Spleen (tissue), 11 donors: ENCODE measurements around the gene TTC19. TPM values are rescaled to one million over a fixed set of nuclear protein-coding genes. Genes with fewer than 3 reads are reported as not detected.

Source experiments
- DNase-seq: peaks from one replicate; pipeline ENCODE4 v3.0.0-alpha.2; 2020
- H3K27ac ChIP-seq, 8 donors: fragments of 200-600 bp; sonication (generic) in 7 of 8; 1 replicate in 4 of 8; 2 replicates in 4 of 8; pipeline versions ENCODE4 v1.5.0 to v1.8.0; 2016 to 2021; ENCODE audit warnings: inconsistent platforms in 4 of 8, mild to moderate bottlenecking in 4 of 8, moderate library complexity in 1 of 8
- H3K27me3 ChIP-seq, 7 donors: fragments of 200-600 bp; sonication (generic) in 6 of 7; replicated peaks in 1 of 7; 1 replicate in 4 of 7; 2 replicates in 3 of 7; pipeline versions ENCODE4 v1.5.0 to v1.8.0; 2016 to 2021; ENCODE audit warnings: inconsistent platforms in 3 of 7, mild to moderate bottlenecking in 1 of 7
- H3K36me3 ChIP-seq, 6 donors: fragments of 200-600 bp; sonication (generic) in 5 of 6; 1 replicate in 4 of 6; 2 replicates in 2 of 6; pipeline versions ENCODE4 v1.5.0 to v1.8.0; 2016 to 2021; ENCODE audit warnings: inconsistent platforms in 2 of 6
- H3K4me1 ChIP-seq, 6 donors: fragments of 200-600 bp; sonication (generic) in 5 of 6; 1 replicate in 3 of 6; 2 replicates in 3 of 6; pipeline versions ENCODE4 v1.5.0 to v1.8.0; 2016 to 2021; ENCODE audit warnings: inconsistent platforms in 3 of 6
- H3K4me3 ChIP-seq, 8 donors: fragments of 200-600 bp; sonication (generic) in 7 of 8; 1 replicate in 4 of 8; 2 replicates in 4 of 8; pipeline versions ENCODE4 v1.5.0 to v1.8.0; 2016 to 2021; ENCODE audit warnings: inconsistent platforms in 4 of 8, mild to moderate bottlenecking in 4 of 8, moderate library complexity in 2 of 8
- H3K9me3 ChIP-seq, 8 donors: fragments of 200-600 bp; sonication (generic) in 7 of 8; 1 replicate in 4 of 8; 2 replicates in 4 of 8; pipeline versions ENCODE4 v1.5.0 to v1.8.0; 2016 to 2021; ENCODE audit warnings: inconsistent platforms in 4 of 8
- POLR2A ChIP-seq, 3 donors: fragments of 450-650 bp; IDR thresholded peaks; one replicate each; pipeline ENCODE4 v1.5.1; 2017; ENCODE audit warnings: antibody characterized with exemption in 3 of 3, mild to moderate bottlenecking in 1 of 3
- POLR2AphosphoS5 ChIP-seq, 3 donors: sonication (generic); formaldehyde crosslinking; IDR thresholded peaks; one replicate each; pipeline ENCODE4 v1.5.1; 2017; ENCODE audit warnings: antibody characterized with exemption in 3 of 3
- WGBS, 5 donors: extraction: QIAGEN DNeasy Blood & Tissue Kit in 3 of 5; methylation state at CpG; one replicate each; pipeline versions ENCODE4 v1.1.5 to v1.1.7; 2013 to 2018; 5-methylcytosine and 5-hydroxymethylcytosine counted together
- intact Hi-C: fragments of 100-400 bp; cut with DNase I; formaldehyde crosslinking; loops from one replicate; pipeline ENCODE4 v1.15.0; 2023; ENCODE audit warnings: low total_unique reads
- polyA plus RNA-seq, 3 donors: library from polyadenylated mRNA; stranded (reverse); fragments of 200-250 nt; gene quantifications; one replicate each; pipeline ENCODE4 v1.2.1, GENCODE V29; 2013
- total RNA-seq, 7 donors: library from RNA; depleted of rRNA in 3 of 7; stranded (reverse); fragments of >200 nt in 3 of 7; fragmentation: NEBNext Ultra II Directional in 4 of 7; extraction: Animal tissue kit (Norgen Biotek cat#: 25700) in 4 of 7; gene quantifications; one replicate each; pipeline versions ENCODE4 v1.1.0 to v1.2.1, GENCODE V29; 2016 to 2021
- TF ChIP-seq, protein P1 (sequence below), 11 experiments: fragments of 200-600 bp in 7 of 11; fragments of 450-650 bp in 4 of 11; sonication (generic) in 4 of 11; IDR thresholded peaks in 8 of 11; conservative IDR thresholded peaks in 3 of 11; 1 replicate in 7 of 11; 2 replicates in 4 of 11; pipeline versions ENCODE4 v1.4.0 to v1.8.0; 2016 to 2021; ENCODE audit warnings: antibody characterized with exemption in 11 of 11, inconsistent platforms in 4 of 11, mild to moderate bottlenecking in 1 of 11
- donor health status: healthy with polysubstance abuse.
- donor health status: DM: no; HTN: no; CAD: no; lungs with moderate emphysema.
- donor health status: DM: no; HTN: no; CAD: no.
- donor health status: Bipolar disorder and iron deficiency.
- donor health status: healthy.
- donor health status: DM: no; HTN: no; CAD: no.
- donor health status: DM: yes; HTN: yes; CAD: no.

TTC19 gene
- total and polyA plus RNA-seq, 10 donors, result 14.6 to 59.9 (median 34.4) TPM

- DNase-seq, result no peak
- Histone ChIP-seq H3K27ac (no peak overlapping the region), H3K36me3 (peaks cover 0 to 14% (median 0%) of the 10 kb centered on the region in 6 donors), H3K27me3 (peaks cover 0 to 21% (median 0%) of the 10 kb centered on the region in 7 donors), H3K4me1 (peaks cover 0 to 21% (median 13%) of the 10 kb centered on the region in 6 donors), H3K9me3 (no peaks in the 10 kb centered on the region), H3K4me3 (no peak overlapping the region)
- WGBS, 5 donors, result 96 to 98% (median 96%) methylated on average over 2 of the region's 2 CpGs
- intact Hi-C loops, result no loop called here
- TF ChIP-seq POLR2A (IDR thresholded peaks at IDR 0.05), result no peak
- TF ChIP-seq, protein P1, sequence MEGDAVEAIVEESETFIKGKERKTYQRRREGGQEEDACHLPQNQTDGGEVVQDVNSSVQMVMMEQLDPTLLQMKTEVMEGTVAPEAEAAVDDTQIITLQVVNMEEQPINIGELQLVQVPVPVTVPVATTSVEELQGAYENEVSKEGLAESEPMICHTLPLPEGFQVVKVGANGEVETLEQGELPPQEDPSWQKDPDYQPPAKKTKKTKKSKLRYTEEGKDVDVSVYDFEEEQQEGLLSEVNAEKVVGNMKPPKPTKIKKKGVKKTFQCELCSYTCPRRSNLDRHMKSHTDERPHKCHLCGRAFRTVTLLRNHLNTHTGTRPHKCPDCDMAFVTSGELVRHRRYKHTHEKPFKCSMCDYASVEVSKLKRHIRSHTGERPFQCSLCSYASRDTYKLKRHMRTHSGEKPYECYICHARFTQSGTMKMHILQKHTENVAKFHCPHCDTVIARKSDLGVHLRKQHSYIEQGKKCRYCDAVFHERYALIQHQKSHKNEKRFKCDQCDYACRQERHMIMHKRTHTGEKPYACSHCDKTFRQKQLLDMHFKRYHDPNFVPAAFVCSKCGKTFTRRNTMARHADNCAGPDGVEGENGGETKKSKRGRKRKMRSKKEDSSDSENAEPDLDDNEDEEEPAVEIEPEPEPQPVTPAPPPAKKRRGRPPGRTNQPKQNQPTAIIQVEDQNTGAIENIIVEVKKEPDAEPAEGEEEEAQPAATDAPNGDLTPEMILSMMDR (IDR thresholded peaks at IDR 0.05 in 8 of 11, conservative IDR thresholded peaks at IDR 0.05 in 3 of 11), result no peak
- TF ChIP-seq POLR2AphosphoS5 (IDR thresholded peaks at IDR 0.05), result no peak
Observed at GRCh38 chr17:15970500-15970899, 29.1 kb upstream of the TTC19 start.

- intact Hi-C loops, result no loop called here
- Histone ChIP-seq H3K36me3 (peaks cover 0 to 18% (median under 1%) of the 10 kb centered on the region in 6 donors), H3K27ac (no peak overlapping the region), H3K27me3 (peaks cover 0 to 21% (median 0%) of the 10 kb centered on the region in 7 donors), H3K4me3 (no peak overlapping the region), H3K4me1 (peaks cover 0 to 14% (median 10%) of the 10 kb centered on the region in 6 donors), H3K9me3 (no peaks in the 10 kb centered on the region)
- DNase-seq, result no peak
- WGBS, 5 donors, result 80 to 89% (median 84%) methylated on average over 5 of the region's 5 CpGs
- TF ChIP-seq POLR2AphosphoS5 (IDR thresholded peaks at IDR 0.05) (no peak), POLR2A (IDR thresholded peaks at IDR 0.05) (no peak)
- TF ChIP-seq, protein P1 (IDR thresholded peaks at IDR 0.05 in 8 of 11, conservative IDR thresholded peaks at IDR 0.05 in 3 of 11), result no peak
Observed at GRCh38 chr17:15971098-15971678, 28.4 kb upstream of the TTC19 start.

- H3K4me3 ChIP-seq, result no peak overlapping the region
- H3K27ac ChIP-seq, result no peak overlapping the region
- H3K27me3 ChIP-seq, result peaks cover 0 to 16% (median 0%) of the 10 kb centered on the region in 7 donors
- DNase-seq, result no peak
- no peak for TF ChIP-seq POLR2AphosphoS5 (IDR thresholded peaks at IDR 0.05)
- TF ChIP-seq POLR2A (IDR thresholded peaks at IDR 0.05), result no peak
- TF ChIP-seq, protein P1 (IDR thresholded peaks at IDR 0.05 in 8 of 11, conservative IDR thresholded peaks at IDR 0.05 in 3 of 11), result no peak
- H3K9me3 ChIP-seq, result no peaks in the 10 kb centered on the region
- WGBS, 5 donors, result 94 to 97% (median 97%) methylated on average over 5 of the region's 5 CpGs
- peaks cover 3 to 25% (median 7%) of the 10 kb centered on the region in 6 donors for H3K36me3 ChIP-seq
- peaks cover 0 to 7% (median 3%) of the 10 kb centered on the region in 6 donors for H3K4me1 ChIP-seq
- intact Hi-C loops, result no loop called here
Observed at GRCh38 chr17:15971882-15972281, 27.7 kb upstream of the TTC19 start.

GRCh38 chr17:15972497-15972951, 27.1 kb upstream of the TTC19 start:
- no peak overlapping the region for H3K27ac ChIP-seq
- peaks cover 3 to 32% (median 11%) of the 10 kb centered on the region in 6 donors for H3K36me3 ChIP-seq
- peaks cover 0 to 10% (median 0%) of the 10 kb centered on the region in 7 donors for H3K27me3 ChIP-seq
- H3K9me3 ChIP-seq, result no peaks in the 10 kb centered on the region
- peaks cover 0 to under 1% (median 0%) of the 10 kb centered on the region in 6 donors for H3K4me1 ChIP-seq
- no peak overlapping the region for H3K4me3 ChIP-seq
- DNase-seq, result no peak
- intact Hi-C loops, result no loop called here
- WGBS, 5 donors, result 89 to 96% (median 95%) methylated on average over 4 of the region's 4 CpGs
- TF ChIP-seq POLR2AphosphoS5 (IDR thresholded peaks at IDR 0.05) (no peak), POLR2A (IDR thresholded peaks at IDR 0.05) (no peak)
- TF ChIP-seq, protein P1 (IDR thresholded peaks at IDR 0.05 in 8 of 11, conservative IDR thresholded peaks at IDR 0.05 in 3 of 11), result no peak
